Activated T-cell treated with anti-CD3 and anti-CD28 coated beads, Interleukin-2, amount 50 U/mL, for 1 hour (primary cell): ENCODE data around the gene AS3MT.

Experiments
- DNase-seq: peaks from one replicate; pipeline ENCODE4 v3.0.0-alpha.2; 2020

Gene AS3MT

GRCh38 chr10:102856758-102857424 is 12.4 kb upstream of the AS3MT start:
- no peak for DNase-seq

- no peak for DNase-seq
Observed at GRCh38 chr10:102859911-102860310, 9.4 kb upstream of the AS3MT start.

GRCh38 chr10:102863660-102864059 is 5.6 kb upstream of the AS3MT start:
- DNase-seq, result no peak

- DNase-seq, result no peak
Observed at GRCh38 chr10:102865620-102866019, 3.6 kb upstream of the AS3MT start.

GRCh38 chr10:102868911-102869257 is 386 bp upstream of the AS3MT start:
- no peak for DNase-seq

- no peak for DNase-seq
Observed at GRCh38 chr10:102870221-102870620, 951 bp downstream of the AS3MT start.

GRCh38 chr10:102872163-102872562 is 2.9 kb downstream of the AS3MT start:
- DNase-seq, result no peak

GRCh38 chr10:102876747-102877153 is 7.5 kb downstream of the AS3MT start:
- DNase-seq, result no peak

- no peak for DNase-seq
Observed at GRCh38 chr10:102878629-102879028, 9.4 kb downstream of the AS3MT start.

GRCh38 chr10:102880256-102880655 is 11.0 kb downstream of the AS3MT start:
- no peak for DNase-seq

- DNase-seq, result no peak
Observed at GRCh38 chr10:102888048-102888447, 18.8 kb downstream of the AS3MT start.

- DNase-seq, result no peak
Observed at GRCh38 chr10:102894466-102895213, 25.4 kb downstream of the AS3MT start.

GRCh38 chr10:102900006-102900405 is 30.7 kb downstream of the AS3MT start:
- no peak for DNase-seq

- no peak for DNase-seq
Observed at GRCh38 chr10:102904346-102904745, 35.1 kb downstream of the AS3MT start.

GRCh38 chr10:102906507-102906906 is 37.2 kb downstream of the AS3MT start:
- DNase-seq, result no peak

- no peak for DNase-seq
Observed at GRCh38 chr10:102914781-102915180, 45.5 kb downstream of the AS3MT start.

- DNase-seq, result no peak
Observed at GRCh38 chr10:102916173-102916572, 46.9 kb downstream of the AS3MT start.

- DNase-seq, result peak; percentile 86
Observed at GRCh38 chr10:102917314-102917961, 48.2 kb downstream of the AS3MT start.

- peak; percentile 98 for DNase-seq
Observed at GRCh38 chr10:102917962-102918816, 48.9 kb downstream of the AS3MT start, which contains the start of gene CNNM2. Gene CNNM2 (plus strand): TSS chr10:102918294. CDS start chr10:102918481, 187 bp downstream.

GRCh38 chr10:102918817-102919245 is 49.6 kb downstream of the AS3MT start:
- DNase-seq, result no peak

GRCh38 chr10:102919246-102919959 is 50.1 kb downstream of the AS3MT start:
- DNase-seq, result no peak
